A549 (cell line): Measurements from ENCODE around the gene ZNF43. TPM values are rescaled to one million over a fixed set of nuclear protein-coding genes. Genes with fewer than 3 reads are reported as not detected.
"Not testable (repeated sequence)": the region's sequence is repeated elsewhere in the genome, so short reads cannot be mapped to it uniquely, and the experiment has no call there.

Source experiments
- ATAC-seq, 2 experiments: fragments of 200-7000 bp in 1 of 2; fragments of >200 bp in 1 of 2; cut with Nextera tagmentation in 1 of 2; cut with Tn5 transposase in 1 of 2; 3 replicates each; pipeline versions ENCODE4 v1.8.0 to v1.9.1; 2018 to 2020; ENCODE audit warnings: mild to moderate bottlenecking in 1 of 2, moderate library complexity in 1 of 2
- CTCF ChIA-PET: fragments of 300-600 bp; sonication (Branson Sonifier 250); formaldehyde crosslinking; extraction: SDS; loops from one replicate; lab custom pipeline; 2021; ENCODE audit warnings: antibody characterized with exemption, inconsistent platforms; lab: Yijun Ruan, JAX
- POLR2A ChIA-PET: fragments of 350-600 bp; formaldehyde crosslinking; extraction: SDS; loops from one replicate; lab custom pipeline; 2021; ENCODE audit warnings: antibody characterized with exemption, inconsistent platforms; lab: Yijun Ruan, JAX
- DNase-seq, 2 experiments: peaks; one replicate each; pipeline versions ENCODE4 v3.0.0 to v3.0.0-alpha.2; 2011 to 2016; ENCODE audit warnings: low read depth in 1 of 2, low spot score in 1 of 2
- FAIRE-seq: peaks from 2 replicates; lab custom pipeline; 2011; peaks lifted over from hg19 to GRCh38; lab: Jason Lieb, UNC
- H3K27ac ChIP-seq, 2 experiments: fragments of >200 bp; sonication (Bioruptor Twin); formaldehyde crosslinking; 3 replicates each; pipeline ENCODE4 v1.5.1; 2016 to 2017
- H3K4me1 ChIP-seq: fragments of >200 bp; sonication (Bioruptor Twin); formaldehyde crosslinking; 3 replicates; pipeline ENCODE4 v1.6.1; 2016
- H3K4me2 ChIP-seq: fragments of >200 bp; sonication (Bioruptor Twin); formaldehyde crosslinking; 3 replicates; pipeline ENCODE4 v1.6.1; 2016
- H3K4me3 ChIP-seq: fragments of >200 bp; sonication (Bioruptor Twin); formaldehyde crosslinking; 3 replicates; pipeline ENCODE4 v1.5.1; 2016
- H3K9me3 ChIP-seq: fragments of >200 bp; sonication (Bioruptor Twin); formaldehyde crosslinking; 3 replicates; pipeline ENCODE4 v1.6.1; 2016
- CBX2 ChIP-seq: fragments of 200-600 bp; sonication (generic); IDR thresholded peaks from 2 replicates; pipeline ENCODE4 v1.6.1; 2016; ENCODE audit warnings: low read depth, mild to moderate bottlenecking, borderline replicate concordance
- CBX8 ChIP-seq: fragments of 200-600 bp; sonication (generic); IDR thresholded peaks from 2 replicates; pipeline ENCODE4 v1.6.1; 2016
- CHD2 ChIP-seq: fragments of 150-350 bp; IDR thresholded peaks from 2 replicates; pipeline ENCODE4 v1.6.1; 2014; ENCODE audit warnings: low read length; ENCODE audit not compliant: partially characterized antibody
- ESRRA ChIP-seq: fragments of 150-350 bp; IDR thresholded peaks from 2 replicates; pipeline ENCODE4 v1.6.1; 2014; ENCODE audit warnings: mild to moderate bottlenecking, low read length, borderline replicate concordance
- HMGXB4 ChIP-seq: fragments of 250-450 bp; sonication (Bioruptor Pico); IDR thresholded peaks from 2 replicates; pipeline ENCODE4 v1.5.0; 2021; ENCODE audit warnings: mild to moderate bottlenecking, moderate library complexity, borderline replicate concordance
- HOXB5 ChIP-seq: fragments of 250-450 bp; sonication (Bioruptor Pico); IDR thresholded peaks from 2 replicates; pipeline ENCODE4 v1.5.0; 2020; ENCODE audit warnings: mild to moderate bottlenecking, moderate library complexity
- JUN ChIP-seq, 2 experiments: fragments of >200 bp; sonication (Bioruptor Twin); formaldehyde crosslinking; IDR thresholded peaks; 2 replicates in 1 of 2; 3 replicates in 1 of 2; pipeline ENCODE4 v1.6.1; 2016 to 2017
- KDM1A ChIP-seq: fragments of 200-600 bp; sonication (generic); IDR thresholded peaks from 2 replicates; pipeline ENCODE4 v1.6.1; 2016; ENCODE audit warnings: low read depth, mild to moderate bottlenecking
- KDM5A ChIP-seq: fragments of 200-600 bp; sonication (generic); IDR thresholded peaks from 2 replicates; pipeline ENCODE4 v1.6.1; 2016; ENCODE audit warnings: antibody characterized with exemption, mild to moderate bottlenecking
- NR3C1 ChIP-seq: fragments of >200 bp; sonication (Bioruptor Twin); formaldehyde crosslinking; IDR thresholded peaks from 3 replicates; pipeline ENCODE4 v1.6.1; 2017
- PHF8 ChIP-seq: fragments of 200-600 bp; sonication (generic); IDR thresholded peaks from 2 replicates; pipeline ENCODE4 v1.6.1; 2016; ENCODE audit warnings: low read depth, mild to moderate bottlenecking, antibody characterized with exemption, moderate library complexity, borderline replicate concordance
- RCOR1 ChIP-seq: fragments of 150-350 bp; IDR thresholded peaks from 2 replicates; pipeline ENCODE4 v1.6.1; 2014; ENCODE audit warnings: antibody characterized with exemption, low read length, low read depth
- RFX5 ChIP-seq: fragments of 450-650 bp; IDR thresholded peaks from 2 replicates; pipeline ENCODE4 v1.7.1; 2014; ENCODE audit warnings: antibody characterized with exemption, mild to moderate bottlenecking, moderate library complexity
- SREBF2 ChIP-seq: fragments of 450-650 bp; IDR thresholded peaks from 2 replicates; pipeline ENCODE4 v1.6.1; 2014; ENCODE audit warnings: mild to moderate bottlenecking, moderate library complexity
- TFCP2L1 ChIP-seq: fragments of 250-450 bp; sonication (Bioruptor Pico); IDR thresholded peaks from 2 replicates; pipeline ENCODE4 v1.5.0; 2021; ENCODE audit warnings: mild to moderate bottlenecking
- ZC3H11A ChIP-seq: fragments of 450-650 bp; IDR thresholded peaks from 2 replicates; pipeline ENCODE4 v1.6.1; 2014; ENCODE audit warnings: antibody characterized with exemption, mild to moderate bottlenecking
- ZFP36 ChIP-seq: fragments of 450-650 bp; IDR thresholded peaks from 2 replicates; pipeline ENCODE4 v1.6.1; 2014; ENCODE audit warnings: borderline replicate concordance; ENCODE audit not compliant: partially characterized antibody
- WGBS: methylation state at CpG from one replicate; pipeline ENCODE4 v1.1.6; 2017; ENCODE audit errors: missing lambda C conversion rate; 5-methylcytosine and 5-hydroxymethylcytosine counted together
- polyA plus RNA-seq, 4 experiments: library from polyadenylated mRNA; depleted of rRNA in 3 of 4; stranded (reverse); fragments of >200 nt; fragmentation: RNase III in 1 of 4; extraction: RNeasy Plus Mini Kit Qiagen cat#74134 plus additional on column Dnase treatment in 1 of 4; gene quantifications; 2 replicates in 3 of 4; 3 replicates in 1 of 4; pipeline ENCODE4 v1.2.3, GENCODE V29; 2011 to 2017
- TF ChIP-seq, protein P1 (sequence below): fragments of 250-450 bp; sonication (Bioruptor Pico); IDR thresholded peaks from 2 replicates; pipeline ENCODE4 v1.5.0; 2020; ENCODE audit warnings: low read depth, mild to moderate bottlenecking, moderate library complexity
- TF ChIP-seq, protein P2 (sequence below): fragments of >200 bp; sonication (Bioruptor Twin); formaldehyde crosslinking; IDR thresholded peaks from 2 replicates; pipeline ENCODE4 v1.6.1; 2016

Gene ZNF43
- polyA plus RNA-seq, 2 of the 4 experiments (the other 2 are of a cell fraction) = 9.6 to 10.0 TPM

DNA sequence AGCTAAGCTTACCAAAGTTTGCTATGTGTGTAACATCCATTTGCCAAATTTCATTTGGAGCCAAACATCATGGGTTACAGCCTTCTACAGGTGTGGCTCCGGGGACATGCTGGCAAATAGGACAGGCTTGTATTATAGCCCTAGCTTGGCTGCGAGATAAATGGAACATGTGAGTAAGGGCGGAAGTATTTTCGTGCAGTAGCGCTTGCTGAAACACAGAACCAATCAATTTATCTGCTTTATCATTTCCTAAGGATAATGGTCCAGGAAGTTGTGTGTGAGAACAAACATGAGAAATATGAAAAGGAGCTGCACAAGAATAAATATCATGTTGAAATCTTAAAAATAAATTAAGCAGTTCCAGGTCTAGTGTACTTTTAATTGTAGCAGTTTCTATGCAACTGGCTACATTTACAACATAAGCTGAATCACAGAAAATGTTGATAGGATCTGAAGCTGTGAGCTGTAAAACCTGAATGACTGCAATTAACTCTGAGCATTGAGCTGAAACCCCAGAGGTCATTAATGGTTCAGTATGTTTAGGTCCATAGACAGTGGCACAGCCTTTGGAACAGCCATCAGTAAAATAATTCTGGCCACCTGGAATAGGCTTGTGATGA is 46.4 kb downstream of the ZNF43 start:
- no peak overlapping the region for H3K4me3 ChIP-seq
- TF ChIP-seq ESRRA (no peak), NR3C1 (no peak), CBX8 (no peak)
- TF ChIP-seq, all 56 proteins: peak for 0
- Histone ChIP-seq H3K4me2 (no peak overlapping the region), H3K4me1 (no peaks in the 10 kb centered on the region), H3K9me3 (no peaks in the 10 kb centered on the region), H3K27ac (no peak overlapping the region)
- POLR2A ChIA-PET = no interaction called here
- FAIRE-seq (no peak), ATAC-seq (no peak), DNase-seq (no peak)
- WGBS = 20% methylated on average over 5 of the region's 5 CpGs
- CTCF ChIA-PET = no interaction called here

DNA sequence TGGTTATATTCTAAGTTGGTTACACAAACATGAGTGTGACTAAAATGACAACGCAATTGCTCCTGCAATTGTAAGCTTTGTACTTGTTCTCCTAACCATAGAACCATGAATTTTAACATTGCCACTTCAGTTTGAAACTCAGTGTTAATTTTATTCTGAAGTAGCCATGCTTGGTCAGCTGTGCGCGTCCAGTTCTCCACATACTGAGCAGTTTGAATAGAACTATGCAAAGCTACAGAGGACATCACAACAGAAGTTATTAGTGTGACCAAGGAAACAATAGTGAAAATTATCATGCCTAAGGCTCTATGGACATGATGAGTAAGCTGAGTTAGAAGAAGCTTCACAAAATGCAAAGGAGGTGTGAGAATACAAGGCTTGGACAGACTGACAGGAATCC is 49.0 kb downstream of the ZNF43 start:
- ChIA-PET POLR2A (no interaction called here), CTCF (no interaction called here)
- no peak for TF ChIP-seq CBX2
- no peak for TF ChIP-seq JUN (IDR thresholded peaks at IDR 0.05)
- TF ChIP-seq CHD2 = no peak
- TF ChIP-seq, protein P1, sequence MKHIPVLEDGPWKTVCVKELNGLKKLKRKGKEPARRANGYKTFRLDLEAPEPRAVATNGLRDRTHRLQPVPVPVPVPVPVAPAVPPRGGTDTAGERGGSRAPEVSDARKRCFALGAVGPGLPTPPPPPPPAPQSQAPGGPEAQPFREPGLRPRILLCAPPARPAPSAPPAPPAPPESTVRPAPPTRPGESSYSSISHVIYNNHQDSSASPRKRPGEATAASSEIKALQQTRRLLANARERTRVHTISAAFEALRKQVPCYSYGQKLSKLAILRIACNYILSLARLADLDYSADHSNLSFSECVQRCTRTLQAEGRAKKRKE (CRISPR knock-in tag) = no peak
- TF ChIP-seq SREBF2 = no peak
- no peak for TF ChIP-seq ZFP36
- no peak for TF ChIP-seq RCOR1
- no peak for TF ChIP-seq HOXB5 (CRISPR knock-in tag)
- TF ChIP-seq KDM1A = no peak
- no peak for TF ChIP-seq ZC3H11A
- TF ChIP-seq PHF8 = no peak
- TF ChIP-seq TFCP2L1 (CRISPR knock-in tag) = no peak
- TF ChIP-seq RFX5 = no peak
- TF ChIP-seq KDM5A = no peak
- TF ChIP-seq, protein P2, sequence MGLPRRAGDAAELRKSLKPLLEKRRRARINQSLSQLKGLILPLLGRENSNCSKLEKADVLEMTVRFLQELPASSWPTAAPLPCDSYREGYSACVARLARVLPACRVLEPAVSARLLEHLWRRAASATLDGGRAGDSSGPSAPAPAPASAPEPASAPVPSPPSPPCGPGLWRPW = no peak
- TF ChIP-seq HMGXB4 = no peak
- Histone ChIP-seq H3K9me3 (no peaks in the 10 kb centered on the region), H3K4me3 (no peak overlapping the region), H3K4me1 (no peaks in the 10 kb centered on the region), H3K4me2 (no peak overlapping the region), H3K27ac (no peak overlapping the region)
- FAIRE-seq = no peak
- ATAC-seq = no peak
- 57% methylated on average over 3 of the region's 3 CpGs for WGBS
- DNase-seq = no peak

GRCh38 chr19:21775792-21776191 is 60.2 kb downstream of the ZNF43 start:
- H3K4me2 ChIP-seq, H3K27ac ChIP-seq, H3K4me1 ChIP-seq, DNase-seq, FAIRE-seq, ATAC-seq, H3K9me3 ChIP-seq, CTCF ChIA-PET, POLR2A ChIA-PET, H3K4me3 ChIP-seq: not testable (repeated sequence)
- whole genome bisulfite sequencing = no CpG with 5 or more reads among the region's 30 CpGs
